GM18505 (cell line): ENCODE results near the gene CFAP73.

Experiments
- ATAC-seq: cut with Tn5 transposase; IDR thresholded peaks from one replicate; pipeline ENCODE4 v1.9.1; 2021; ENCODE audit not compliant: unreplicated experiment
- POLR2A ChIP-seq: IDR thresholded peaks from 4 replicates; pipeline ENCODE4 v1.6.1; 2011; ENCODE audit warnings: borderline replicate concordance; ENCODE audit not compliant: insufficient read depth, insufficient read length; ENCODE audit errors: extremely low read depth

CFAP73 gene

GRCh38 chr12:113149361-113150150, at the start of gene CFAP73:
Gene CFAP73 (plus strand): TSS chr12:113149724. CDS start chr12:113149858, 134 bp downstream.
- no peak for ATAC-seq
- no peak for TF ChIP-seq POLR2A

GRCh38 chr12:113099764-113100163, 49.8 kb upstream of the CFAP73 start:
- TF ChIP-seq POLR2A, result no peak
- ATAC-seq, result no peak

GRCh38 chr12:113101751-113102150, 47.8 kb upstream of the CFAP73 start:
- no peak for TF ChIP-seq POLR2A
- no peak for ATAC-seq

- ATAC-seq, result no peak
- no peak for TF ChIP-seq POLR2A
Observed at GRCh38 chr12:113102811-113103210, 46.7 kb upstream of the CFAP73 start.

- ATAC-seq, result no peak
Observed at GRCh38 chr12:113103756-113104450, 45.6 kb upstream of the CFAP73 start.

GRCh38 chr12:113104953-113105510, 44.5 kb upstream of the CFAP73 start:
- no peak for TF ChIP-seq POLR2A
- no peak for ATAC-seq

More at GRCh38 chr12:113103756-113104450, 45.6 kb upstream of the CFAP73 start:
- no peak for TF ChIP-seq POLR2A

GRCh38 chr12:113105606-113106271, 43.8 kb upstream of the CFAP73 start:
- ATAC-seq, result no peak
- TF ChIP-seq POLR2A, result no peak

- no peak for TF ChIP-seq POLR2A
- ATAC-seq, result no peak
Observed at GRCh38 chr12:113106361-113106760, 43.2 kb upstream of the CFAP73 start.

- no peak for TF ChIP-seq POLR2A
- ATAC-seq, result no peak
Observed at GRCh38 chr12:113108308-113108707, 41.2 kb upstream of the CFAP73 start.

- no peak for TF ChIP-seq POLR2A
- no peak for ATAC-seq
Observed at GRCh38 chr12:113109360-113109759, 40.2 kb upstream of the CFAP73 start.

GRCh38 chr12:113109872-113110599, 39.5 kb upstream of the CFAP73 start:
- no peak for TF ChIP-seq POLR2A
- ATAC-seq, result no peak

GRCh38 chr12:113111247-113111646, 38.3 kb upstream of the CFAP73 start:
- ATAC-seq, result no peak
- TF ChIP-seq POLR2A, result no peak
